ENCODE measurements around the gene DGKD.

Gene DGKD

DNA sequence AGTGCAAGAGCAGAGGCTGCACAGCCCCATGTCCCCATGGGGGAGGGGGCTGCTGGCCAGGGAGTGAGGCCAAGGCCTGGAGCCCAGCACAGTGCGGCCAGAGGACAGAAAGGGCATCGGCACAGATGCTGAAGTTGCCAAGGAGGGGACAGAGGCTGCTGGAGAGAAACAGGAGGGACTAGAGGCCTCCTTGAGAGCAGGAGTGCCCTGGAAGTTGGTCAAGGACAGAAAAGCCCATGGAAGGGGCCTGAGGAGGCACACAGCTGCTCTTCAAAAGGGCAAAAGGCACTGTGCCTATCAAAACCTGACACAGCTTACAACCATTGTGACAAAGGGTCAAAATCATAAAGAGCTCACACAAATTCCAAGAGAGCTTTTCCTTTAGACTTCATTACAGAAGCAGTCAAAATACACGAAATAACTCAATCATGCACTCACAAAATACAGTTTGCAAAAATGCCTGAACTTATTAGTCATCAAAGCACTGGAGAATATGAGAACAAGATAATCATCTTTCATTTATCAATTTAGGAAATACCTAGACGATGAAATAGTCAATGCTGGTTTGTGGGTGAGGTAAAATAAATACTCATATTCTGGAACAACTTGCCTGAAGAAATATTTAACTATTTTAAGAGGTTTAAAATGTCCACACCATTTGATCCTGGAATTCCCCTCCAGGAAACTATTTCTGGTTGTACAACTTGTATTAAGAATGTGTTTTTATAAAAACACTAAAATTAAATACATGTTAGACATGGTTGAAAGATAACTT lies 132.7 kb downstream of the DGKD start:
- TF ChIP-seq, protein P1, sequence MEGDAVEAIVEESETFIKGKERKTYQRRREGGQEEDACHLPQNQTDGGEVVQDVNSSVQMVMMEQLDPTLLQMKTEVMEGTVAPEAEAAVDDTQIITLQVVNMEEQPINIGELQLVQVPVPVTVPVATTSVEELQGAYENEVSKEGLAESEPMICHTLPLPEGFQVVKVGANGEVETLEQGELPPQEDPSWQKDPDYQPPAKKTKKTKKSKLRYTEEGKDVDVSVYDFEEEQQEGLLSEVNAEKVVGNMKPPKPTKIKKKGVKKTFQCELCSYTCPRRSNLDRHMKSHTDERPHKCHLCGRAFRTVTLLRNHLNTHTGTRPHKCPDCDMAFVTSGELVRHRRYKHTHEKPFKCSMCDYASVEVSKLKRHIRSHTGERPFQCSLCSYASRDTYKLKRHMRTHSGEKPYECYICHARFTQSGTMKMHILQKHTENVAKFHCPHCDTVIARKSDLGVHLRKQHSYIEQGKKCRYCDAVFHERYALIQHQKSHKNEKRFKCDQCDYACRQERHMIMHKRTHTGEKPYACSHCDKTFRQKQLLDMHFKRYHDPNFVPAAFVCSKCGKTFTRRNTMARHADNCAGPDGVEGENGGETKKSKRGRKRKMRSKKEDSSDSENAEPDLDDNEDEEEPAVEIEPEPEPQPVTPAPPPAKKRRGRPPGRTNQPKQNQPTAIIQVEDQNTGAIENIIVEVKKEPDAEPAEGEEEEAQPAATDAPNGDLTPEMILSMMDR (IDR thresholded peaks at IDR 0.05; ENCODE audit: borderline replicate concordance, extremely low read depth, low read length, poor library complexity, severe bottlenecking) = no peak
- TF ChIP-seq EZH2 (IDR thresholded peaks at IDR 0.05; ENCODE audit: borderline replicate concordance, low read depth, low read length, severe bottlenecking) = no peak
- ATAC-seq (ENCODE audit: insufficient read depth, low read depth) (no peak), DNase-seq (no peak)
- H3K9me3 ChIP-seq (ENCODE audit: insufficient read depth, low read length, severe bottlenecking) = no peaks in the 10 kb centered on the region
- H3K36me3 ChIP-seq (ENCODE audit: insufficient read depth, low read length) = peaks cover 28% of the 10 kb centered on the region; the same call in 1 of the 2 replicates
- no peaks in the 10 kb centered on the region for H3K27me3 ChIP-seq (ENCODE audit: insufficient read depth, low read length, poor library complexity)
- H3K27ac ChIP-seq (ENCODE audit: low read length) = no peak overlapping the region
- no peak overlapping the region for H3K9ac ChIP-seq (ENCODE audit: low read depth, low read length)
- H3K4me2 ChIP-seq (ENCODE audit: insufficient read depth, low read length) = no peak overlapping the region
- H3K4me1 ChIP-seq (ENCODE audit: insufficient read depth, low read length) = no peaks in the 10 kb centered on the region
- no peaks in the 10 kb centered on the region for H4K20me1 ChIP-seq (ENCODE audit: insufficient read depth, low read length)
- no peaks in the 10 kb centered on the region for H3K79me2 ChIP-seq (ENCODE audit: insufficient read depth, low read length)
- H3K4me3 ChIP-seq (ENCODE audit: low read depth in 1 of 2, low read length in 2 of 2) = no peak overlapping the region
- H2AFZ ChIP-seq (ENCODE audit: low read depth, low read length) = no peak overlapping the region

DNA sequence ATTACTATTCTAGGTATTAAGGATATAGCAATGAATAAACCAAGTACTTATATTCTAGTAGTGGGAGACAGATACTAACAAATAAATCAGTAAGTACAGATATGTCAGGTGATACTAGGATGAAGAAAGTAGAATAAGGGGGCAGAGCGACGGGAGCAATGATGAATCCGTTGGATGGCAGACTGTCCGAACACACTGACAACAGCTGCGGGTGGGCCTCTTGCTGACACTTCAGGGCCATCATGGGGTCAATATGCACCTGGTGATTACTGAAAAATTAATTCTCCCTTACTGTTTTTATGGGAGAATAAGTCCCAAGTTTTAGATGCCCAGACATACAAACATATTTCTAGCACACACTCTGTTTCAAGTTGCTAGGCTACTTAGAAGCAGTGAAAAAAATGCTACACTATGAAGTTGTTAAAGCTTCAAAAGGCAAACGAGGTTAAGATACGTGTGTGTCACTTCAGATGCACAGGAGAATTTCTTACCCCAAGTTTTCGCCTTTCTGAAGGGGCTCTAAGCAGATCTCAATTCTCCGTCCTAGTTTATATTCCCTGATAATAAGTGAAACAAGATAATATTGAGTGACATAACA lies 133.6 kb downstream of the DGKD start:
- no peaks in the 10 kb centered on the region for H4K20me1 ChIP-seq (ENCODE audit: insufficient read depth, low read length)
- H3K4me3 ChIP-seq (ENCODE audit: low read depth in 1 of 2, low read length in 2 of 2) = no peak overlapping the region
- H3K9ac ChIP-seq (ENCODE audit: low read depth, low read length) = no peak overlapping the region
- no peaks in the 10 kb centered on the region for H3K27me3 ChIP-seq (ENCODE audit: insufficient read depth, low read length, poor library complexity)
- no peaks in the 10 kb centered on the region for H3K79me2 ChIP-seq (ENCODE audit: insufficient read depth, low read length)
- TF ChIP-seq EZH2 (IDR thresholded peaks at IDR 0.05; ENCODE audit: borderline replicate concordance, low read depth, low read length, severe bottlenecking) = no peak
- TF ChIP-seq, protein P1 (IDR thresholded peaks at IDR 0.05; ENCODE audit: borderline replicate concordance, extremely low read depth, low read length, poor library complexity, severe bottlenecking) = no peak
- no peak overlapping the region for H3K27ac ChIP-seq (ENCODE audit: low read length)
- no peak overlapping the region for H3K4me2 ChIP-seq (ENCODE audit: insufficient read depth, low read length)
- peaks cover 31% of the 10 kb centered on the region; the same call in 1 of the 2 replicates for H3K36me3 ChIP-seq (ENCODE audit: insufficient read depth, low read length)
- H3K4me1 ChIP-seq (ENCODE audit: insufficient read depth, low read length) = no peaks in the 10 kb centered on the region
- no peak for ATAC-seq (ENCODE audit: insufficient read depth, low read depth)
- H2AFZ ChIP-seq (ENCODE audit: low read depth, low read length) = no peak overlapping the region
- no peak for DNase-seq
- no peaks in the 10 kb centered on the region for H3K9me3 ChIP-seq (ENCODE audit: insufficient read depth, low read length, severe bottlenecking)

DNA sequence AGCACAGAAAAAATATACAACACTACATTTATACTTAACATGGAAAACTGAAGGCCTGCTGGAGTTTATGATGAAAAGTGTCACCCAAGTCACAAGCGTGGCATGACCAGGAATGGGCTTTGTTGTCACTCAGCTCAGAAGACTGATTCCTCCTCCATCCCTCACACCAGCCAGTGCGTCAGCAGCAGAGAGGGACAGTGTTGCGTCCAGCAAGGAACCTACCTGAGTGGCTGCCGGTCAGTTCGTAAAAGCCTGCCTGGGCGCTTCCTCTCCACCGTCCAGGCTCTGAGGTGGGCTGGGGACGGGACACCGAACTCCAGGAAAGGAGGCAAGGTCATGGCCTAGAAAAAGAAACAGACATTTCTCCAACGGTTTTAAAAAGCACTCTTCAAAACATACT lies 134.8 kb downstream of the DGKD start:
- TF ChIP-seq, protein P1 (IDR thresholded peaks at IDR 0.05; ENCODE audit: borderline replicate concordance, extremely low read depth, low read length, poor library complexity, severe bottlenecking) = no peak
- no peak for TF ChIP-seq EZH2 (IDR thresholded peaks at IDR 0.05; ENCODE audit: borderline replicate concordance, low read depth, low read length, severe bottlenecking)
- no peaks in the 10 kb centered on the region for H3K27me3 ChIP-seq (ENCODE audit: insufficient read depth, low read length, poor library complexity)
- H3K9me3 ChIP-seq (ENCODE audit: insufficient read depth, low read length, severe bottlenecking) = no peaks in the 10 kb centered on the region
- H3K4me1 ChIP-seq (ENCODE audit: insufficient read depth, low read length) = no peaks in the 10 kb centered on the region
- no peak overlapping the region for H3K4me3 ChIP-seq (ENCODE audit: low read depth in 1 of 2, low read length in 2 of 2)
- no peak overlapping the region for H3K9ac ChIP-seq (ENCODE audit: low read depth, low read length)
- ATAC-seq (ENCODE audit: insufficient read depth, low read depth) (no peak), DNase-seq (no peak)
- peaks cover 30% of the 10 kb centered on the region; the same call in 1 of the 2 replicates for H3K36me3 ChIP-seq (ENCODE audit: insufficient read depth, low read length)
- H4K20me1 ChIP-seq (ENCODE audit: insufficient read depth, low read length) = no peaks in the 10 kb centered on the region
- no peak overlapping the region for H3K27ac ChIP-seq (ENCODE audit: low read length)
- H3K4me2 ChIP-seq (ENCODE audit: insufficient read depth, low read length) = no peak overlapping the region
- no peaks in the 10 kb centered on the region for H3K79me2 ChIP-seq (ENCODE audit: insufficient read depth, low read length)
- no peak overlapping the region for H2AFZ ChIP-seq (ENCODE audit: low read depth, low read length)
